Chondrocyte (in vitro differentiated cells): ENCODE measurements around the gene GPR12. TPM values are rescaled to one million over a fixed set of nuclear protein-coding genes. Genes with fewer than 3 reads are reported as not detected.

Source experiments
- DNase-seq: peaks from one replicate; pipeline ENCODE4 v3.0.0; 2021; ENCODE audit warnings: mixed read lengths, low spot score
- H3K27ac Mint-ChIP-seq: one replicate; pipeline ENCODE4 v1.8.0; 2021; ENCODE audit warnings: mild to moderate bottlenecking, moderate library complexity, mixed read lengths; ENCODE audit not compliant: unreplicated experiment
- H3K27me3 Mint-ChIP-seq: 2 replicates; pipeline ENCODE4 v1.8.0; 2021; ENCODE audit warnings: low read depth, mixed read lengths
- H3K36me3 Mint-ChIP-seq: 2 replicates; pipeline ENCODE4 v1.8.0; 2021; ENCODE audit warnings: low read depth, mixed read lengths
- H3K4me1 Mint-ChIP-seq: 2 replicates; pipeline ENCODE4 v1.8.0; 2021; ENCODE audit warnings: low read depth, mild to moderate bottlenecking, mixed read lengths
- H3K4me3 Mint-ChIP-seq: one replicate; pipeline ENCODE4 v1.8.0; 2021; ENCODE audit warnings: mild to moderate bottlenecking, moderate library complexity, mixed read lengths; ENCODE audit not compliant: unreplicated experiment
- H3K9me3 Mint-ChIP-seq: 2 replicates; pipeline ENCODE4 v1.8.0; 2021; ENCODE audit warnings: low read depth, mixed read lengths
- CTCF ChIP-seq: fragments of 200-600 bp; sonication (generic); IDR thresholded peaks from 2 replicates; pipeline ENCODE4 v1.5.0; 2021; ENCODE audit warnings: antibody characterized with exemption, mild to moderate bottlenecking, moderate library complexity
- total RNA-seq: library from RNA; stranded (reverse); gene quantifications from 3 replicates; pipeline ENCODE4 v1.2.1, GENCODE V29; 2021

The GPR12 gene
- total RNA-seq, 1 donor from 2014 or later: not detected

- no peak for DNase-seq
- peaks cover 2% of the 10 kb centered on the region for H3K36me3 Mint-ChIP-seq
- no peak overlapping the region for H3K27ac Mint-ChIP-seq
- no peak overlapping the region for H3K4me3 Mint-ChIP-seq
- no peaks in the 10 kb centered on the region for H3K4me1 Mint-ChIP-seq
- H3K27me3 Mint-ChIP-seq: peaks cover 14% of the 10 kb centered on the region
- TF ChIP-seq CTCF: no peak
- no peaks in the 10 kb centered on the region for H3K9me3 Mint-ChIP-seq
These were observed 11.2 kb upstream of the GPR12 start for GRCh38 chr13:26771796-26772195.

- H3K27me3 Mint-ChIP-seq: peaks cover 72% of the 10 kb centered on the region
- H3K27ac Mint-ChIP-seq: no peak overlapping the region
- no peak for DNase-seq
- no peaks in the 10 kb centered on the region for H3K9me3 Mint-ChIP-seq
- TF ChIP-seq CTCF: no peak
- H3K36me3 Mint-ChIP-seq: peaks cover 6% of the 10 kb centered on the region
- no peak overlapping the region for H3K4me3 Mint-ChIP-seq
- H3K4me1 Mint-ChIP-seq: peaks cover 17% of the 10 kb centered on the region
These were observed 2.3 kb upstream of the GPR12 start for GRCh38 chr13:26762745-26763345.

- Mint-ChIP-seq H3K4me1 (peaks cover 17% of the 10 kb centered on the region), H3K4me3 (peak overlapping the region; percentile 33), H3K27ac (no peak overlapping the region), H3K9me3 (no peaks in the 10 kb centered on the region), H3K36me3 (peaks cover 6% of the 10 kb centered on the region), H3K27me3 (peaks cover 82% of the 10 kb centered on the region)
- TF ChIP-seq CTCF: no peak
- no peak for DNase-seq
These were observed 421 bp upstream of the GPR12 start for GRCh38 chr13:26760832-26761582.

- Mint-ChIP-seq H3K9me3 (no peaks in the 10 kb centered on the region), H3K27ac (no peak overlapping the region), H3K4me3 (peak overlapping the region; percentile 71), H3K27me3 (peaks cover 79% of the 10 kb centered on the region), H3K4me1 (peaks cover 17% of the 10 kb centered on the region), H3K36me3 (peaks cover 6% of the 10 kb centered on the region)
- DNase-seq: no peak
- TF ChIP-seq CTCF: no peak
These were observed 1.2 kb downstream of the GPR12 start for GRCh38 chr13:26759249-26759906.

- no peak for DNase-seq
- H3K27ac Mint-ChIP-seq: no peak overlapping the region
- no peak overlapping the region for H3K4me3 Mint-ChIP-seq
- TF ChIP-seq CTCF: no peak
- H3K4me1 Mint-ChIP-seq: peaks cover 17% of the 10 kb centered on the region
- no peaks in the 10 kb centered on the region for H3K9me3 Mint-ChIP-seq
- peaks cover 6% of the 10 kb centered on the region for H3K36me3 Mint-ChIP-seq
- peaks cover 71% of the 10 kb centered on the region for H3K27me3 Mint-ChIP-seq
These were observed 2.0 kb downstream of the GPR12 start for GRCh38 chr13:26758496-26759157.
